HEK293T (cell line): ENCODE data around the gene MYH16.

Experiments used
- ARNT ChIP-seq: fragments of 450-650 bp; IDR thresholded peaks from 2 replicates; pipeline ENCODE4 v1.6.1; 2017; ENCODE audit warnings: mild to moderate bottlenecking
- BHLHE40 ChIP-seq: fragments of 450-650 bp; IDR thresholded peaks from 2 replicates; pipeline ENCODE4 v1.6.1; 2016; ENCODE audit warnings: mild to moderate bottlenecking, moderate library complexity, borderline replicate concordance
- CTBP1 ChIP-seq: fragments of 450-650 bp; IDR thresholded peaks from 2 replicates; pipeline ENCODE4 v1.6.1; 2016; ENCODE audit warnings: borderline replicate concordance
- ELF4 ChIP-seq: fragments of 450-650 bp; IDR thresholded peaks from 2 replicates; pipeline ENCODE4 v1.6.1; 2017; ENCODE audit warnings: antibody characterized with exemption
- FOXK2 ChIP-seq: fragments of 450-650 bp; IDR thresholded peaks from 2 replicates; pipeline ENCODE4 v1.6.1; 2016; ENCODE audit warnings: mild to moderate bottlenecking
- FOXM1 ChIP-seq: fragments of 450-650 bp; IDR thresholded peaks from 2 replicates; pipeline ENCODE4 v1.6.1; 2017; ENCODE audit warnings: mild to moderate bottlenecking, borderline replicate concordance
- HDGF ChIP-seq: fragments of 450-650 bp; IDR thresholded peaks from 2 replicates; pipeline ENCODE4 v1.6.1; 2017; ENCODE audit warnings: antibody characterized with exemption, borderline replicate concordance
- L3MBTL2 ChIP-seq: fragments of 450-650 bp; conservative IDR thresholded peaks from 2 replicates; pipeline ENCODE4 v1.6.1; 2016; ENCODE audit warnings: mild to moderate bottlenecking
- LEF1 ChIP-seq: fragments of 450-650 bp; IDR thresholded peaks from 2 replicates; pipeline ENCODE4 v1.6.1; 2017; ENCODE audit warnings: mild to moderate bottlenecking, borderline replicate concordance
- SP1 ChIP-seq: fragments of 450-650 bp; IDR thresholded peaks from 2 replicates; pipeline ENCODE4 v1.6.1; 2017
- SUZ12 ChIP-seq: fragments of 450-650 bp; IDR thresholded peaks from 2 replicates; pipeline ENCODE4 v1.6.1; 2016; ENCODE audit warnings: mild to moderate bottlenecking
- TARDBP ChIP-seq: fragments of 450-650 bp; IDR thresholded peaks from 2 replicates; pipeline ENCODE4 v1.6.1; 2016

DNA sequence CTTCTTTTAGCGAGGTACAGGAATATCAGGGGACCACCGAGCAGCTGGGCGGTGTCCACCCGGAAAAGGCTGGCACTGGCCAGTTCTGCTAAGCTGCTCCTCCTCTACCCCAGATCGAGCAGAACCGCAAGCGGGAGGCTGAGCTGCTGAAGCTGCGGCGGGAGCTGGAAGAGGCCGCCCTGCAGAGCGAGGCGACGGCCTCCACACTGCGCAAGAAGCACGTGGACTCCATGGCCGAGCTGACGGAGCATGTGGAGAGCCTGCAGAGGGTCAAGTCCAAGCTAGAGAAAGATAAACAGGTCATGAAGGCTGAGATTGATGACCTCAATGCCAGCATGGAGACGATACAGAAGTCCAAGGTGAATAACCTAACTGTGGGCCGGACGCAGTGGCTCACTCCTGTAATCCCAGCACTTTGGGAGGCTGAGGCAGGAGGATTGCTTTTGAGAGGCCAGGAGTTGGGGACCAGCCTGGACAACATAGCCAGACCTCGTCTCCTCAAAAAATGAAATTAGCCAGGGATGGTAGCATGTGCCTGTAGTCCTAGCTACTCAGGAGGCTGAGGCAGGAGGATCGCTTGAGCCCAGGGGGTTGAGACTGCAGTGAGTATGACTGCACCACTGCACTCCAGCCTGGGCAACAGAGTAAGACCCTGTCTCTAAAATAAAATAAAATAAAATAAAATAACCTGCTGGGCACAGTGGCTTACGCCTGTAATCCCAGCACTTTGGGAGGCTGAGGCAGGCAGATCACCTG lies 15.3 kb downstream of the MYH16 start:
- TF ChIP-seq SUZ12, result no peak
- no peak for TF ChIP-seq TARDBP
- TF ChIP-seq ELF4, result no peak
- TF ChIP-seq ARNT, result no peak
- TF ChIP-seq FOXM1, result no peak
- TF ChIP-seq HDGF, result no peak
- no peak for TF ChIP-seq SP1
- no peak for TF ChIP-seq LEF1
- no peak for TF ChIP-seq FOXK2
- TF ChIP-seq CTBP1, result no peak
- no peak for TF ChIP-seq L3MBTL2
- TF ChIP-seq BHLHE40, result no peak
